Stomach smooth muscle (tissue), 2 donors: ENCODE data around the gene ABCD1.
A peak's percentile ranks its signal among the peaks of the same experiment; 100 is the strongest.
"Not testable (repeated sequence)": the region's sequence is repeated elsewhere in the genome, so short reads cannot be mapped to it uniquely, and the experiment has no call there.

Source experiments
- H3K27ac ChIP-seq: one replicate; pipeline ENCODE4 v1.7.0; 2013; ENCODE audit warnings: mild to moderate bottlenecking, low read length, inconsistent platforms
- H3K27me3 ChIP-seq, 2 donors: one replicate each; pipeline ENCODE4 v1.7.0; 2013; ENCODE audit warnings: low read length in 2 of 2; ENCODE audit not compliant: insufficient read depth in 2 of 2, control insufficient read depth in 1 of 2
- H3K36me3 ChIP-seq, 2 donors: one replicate each; pipeline ENCODE4 v1.7.0; 2013; ENCODE audit warnings: low read length in 2 of 2; ENCODE audit not compliant: control insufficient read depth in 2 of 2, insufficient read depth in 2 of 2
- H3K4me1 ChIP-seq: one replicate; pipeline ENCODE4 v1.7.0; 2013; ENCODE audit warnings: low read length; ENCODE audit not compliant: control insufficient read depth, insufficient read depth
- H3K4me3 ChIP-seq, 2 donors: one replicate each; pipeline ENCODE4 v1.7.0; 2013; ENCODE audit warnings: low read length in 2 of 2
- H3K9ac ChIP-seq, 2 donors: one replicate each; pipeline ENCODE4 v1.7.0; 2013; ENCODE audit warnings: low read length in 2 of 2, mild to moderate bottlenecking in 1 of 2
- H3K9me3 ChIP-seq, 2 donors: one replicate each; pipeline ENCODE4 v1.7.0; 2013; ENCODE audit warnings: low read length in 2 of 2; ENCODE audit not compliant: control insufficient read depth in 2 of 2
- donor health status: healthy.
- donor health status: Pancreatic carcinoma.

The ABCD1 gene

DNA sequence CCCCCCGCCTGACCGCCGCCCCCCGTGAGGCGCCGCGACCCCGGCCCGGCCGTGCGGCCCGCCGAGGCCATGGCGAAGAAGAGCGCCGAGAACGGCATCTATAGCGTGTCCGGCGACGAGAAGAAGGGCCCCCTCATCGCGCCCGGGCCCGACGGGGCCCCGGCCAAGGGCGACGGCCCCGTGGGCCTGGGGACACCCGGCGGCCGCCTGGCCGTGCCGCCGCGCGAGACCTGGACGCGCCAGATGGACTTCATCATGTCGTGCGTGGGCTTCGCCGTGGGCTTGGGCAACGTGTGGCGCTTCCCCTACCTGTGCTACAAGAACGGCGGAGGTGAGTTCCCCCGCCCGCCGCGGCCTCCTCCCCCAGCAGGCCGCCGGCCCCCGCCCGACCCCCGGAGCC, 36.1 kb upstream of the ABCD1 start:
- peaks cover 30% of the 10 kb centered on the region for H3K4me1 ChIP-seq
- peak overlapping the region; percentile 36 to 51 for H3K9ac ChIP-seq

DNA sequence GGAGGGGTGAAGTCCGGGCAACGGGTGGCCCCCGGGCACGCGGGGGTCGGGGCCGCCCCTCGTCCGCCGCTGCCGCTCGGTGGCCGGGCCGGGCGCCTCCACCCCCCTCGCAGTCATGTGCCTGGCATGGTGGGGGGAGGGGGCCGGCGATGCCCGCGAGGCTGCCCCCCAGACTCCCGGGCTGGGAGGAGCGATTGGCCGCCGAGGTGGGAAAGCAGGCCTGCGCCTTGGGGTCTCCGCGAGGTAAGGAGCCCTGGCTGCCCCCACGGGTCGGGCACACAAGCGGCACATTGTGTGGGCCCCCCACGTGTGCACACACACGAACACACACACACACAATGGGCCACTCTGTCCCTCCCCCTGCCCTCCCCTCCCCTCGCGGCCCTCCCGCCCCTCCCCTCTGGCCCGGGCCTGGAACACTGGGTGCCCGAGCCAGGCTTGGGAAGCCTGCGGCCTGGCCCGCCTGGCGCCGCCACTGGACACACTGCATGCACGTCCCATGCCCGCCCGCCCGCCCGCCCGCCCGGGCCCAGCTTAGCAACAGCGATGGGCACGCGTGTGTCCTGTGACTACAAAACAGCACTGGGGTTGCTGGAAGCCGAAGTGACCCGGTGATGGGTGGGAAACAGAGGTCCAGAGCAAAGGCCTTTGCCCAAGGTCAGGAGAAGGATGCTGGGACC, 35.6 kb upstream of the ABCD1 start:
- no peak overlapping the region for H3K9ac ChIP-seq

More for the DNA sequence above, 36.1 kb upstream of the ABCD1 start:
- Histone ChIP-seq H3K27me3 (peaks cover 0 to 2% of the 10 kb centered on the region in 2 donors), H3K4me3 (peak overlapping the region; percentile 19 to 66), H3K27ac (no peak overlapping the region), H3K36me3 (no peaks in the 10 kb centered on the region), H3K9me3 (no peaks in the 10 kb centered on the region)

DNA sequence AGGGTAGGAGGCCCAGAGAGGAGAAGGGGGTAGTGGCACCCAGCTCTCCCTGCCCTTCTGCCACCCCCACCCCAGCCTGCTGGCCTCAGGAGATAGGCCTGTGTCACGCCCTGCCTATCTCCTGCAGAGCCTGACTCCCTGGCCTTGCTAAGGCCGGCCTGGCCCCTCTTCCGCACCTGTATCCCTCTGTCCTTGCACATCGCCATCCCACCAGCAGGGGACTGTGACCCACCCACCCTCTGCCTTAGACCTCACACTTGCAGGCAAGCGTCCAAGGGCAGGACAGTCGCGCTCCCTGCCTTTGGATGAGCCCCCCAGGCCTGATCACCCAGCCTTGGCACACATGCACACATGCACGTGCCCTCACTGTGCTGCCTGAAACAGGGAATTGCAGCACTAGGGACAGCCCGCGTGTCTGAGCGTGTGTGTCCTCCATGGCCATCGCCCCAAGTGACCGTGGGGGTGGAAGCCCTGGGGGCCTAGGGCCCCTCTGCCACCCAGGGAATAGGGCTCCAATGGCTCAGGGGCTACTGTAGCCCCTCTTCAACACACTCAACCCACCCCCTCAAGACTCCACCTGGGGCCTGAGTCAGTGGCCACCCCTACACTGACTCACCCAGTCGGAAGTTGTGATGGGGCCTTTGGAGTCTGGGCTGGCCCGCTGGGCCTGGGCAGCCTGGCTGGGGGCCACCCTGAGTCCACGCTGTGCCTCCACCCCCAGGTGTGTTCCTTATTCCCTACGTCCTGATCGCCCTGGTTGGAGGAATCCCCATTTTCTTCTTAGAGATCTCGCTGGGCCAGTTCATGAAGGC, 34.8 kb upstream of the ABCD1 start:
- H3K4me3 ChIP-seq: peak overlapping the region in 1 of 2 donors; percentile 64
- no peaks in the 10 kb centered on the region for H3K36me3 ChIP-seq
- peaks cover 0 to 2% of the 10 kb centered on the region in 2 donors for H3K27me3 ChIP-seq
- H3K4me1 ChIP-seq: peaks cover 35% of the 10 kb centered on the region
- H3K9me3 ChIP-seq: no peaks in the 10 kb centered on the region
- H3K9ac ChIP-seq: peak overlapping the region in 1 of 2 donors; percentile 16
- H3K27ac ChIP-seq: peak overlapping the region; percentile 31

More for the DNA sequence above, 35.6 kb upstream of the ABCD1 start:
- H3K4me1 ChIP-seq: peaks cover 33% of the 10 kb centered on the region
- H3K27me3 ChIP-seq: peaks cover 0 to 2% of the 10 kb centered on the region in 2 donors
- H3K4me3 ChIP-seq: peak overlapping the region in 1 of 2 donors; percentile 66
- H3K36me3 ChIP-seq: no peaks in the 10 kb centered on the region
- no peaks in the 10 kb centered on the region for H3K9me3 ChIP-seq
- peak overlapping the region; percentile 31 for H3K27ac ChIP-seq

DNA sequence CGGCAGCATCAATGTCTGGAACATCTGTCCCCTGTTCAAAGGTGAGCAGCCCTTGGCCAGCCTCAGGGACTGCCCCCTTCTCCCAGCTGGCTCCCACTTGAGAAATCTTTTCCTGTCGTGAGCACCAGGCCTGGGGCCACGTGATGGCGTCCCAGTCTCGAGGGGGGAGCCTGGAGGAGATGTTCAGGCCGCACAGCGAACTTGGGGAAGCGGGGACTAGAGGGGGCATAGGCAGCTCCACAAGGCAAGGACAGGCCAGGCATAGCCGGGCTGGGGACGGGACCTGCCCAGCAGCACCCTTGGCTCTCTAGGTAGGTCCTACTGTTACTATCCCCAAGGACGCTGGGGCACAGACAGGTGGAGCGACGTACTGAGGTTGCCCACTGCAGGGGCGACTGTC, 34.2 kb upstream of the ABCD1 start:
- Histone ChIP-seq H3K9ac (no peak overlapping the region), H3K4me1 (peaks cover 35% of the 10 kb centered on the region), H3K9me3 (no peaks in the 10 kb centered on the region), H3K4me3 (no peak overlapping the region), H3K27ac (no peak overlapping the region), H3K36me3 (no peaks in the 10 kb centered on the region), H3K27me3 (no peaks in the 10 kb centered on the region)

GRCh38 chrX:153691032-153691827, 33.4 kb upstream of the ABCD1 start:
- not testable (repeated sequence) for H3K9me3 ChIP-seq, H3K27ac ChIP-seq, H3K9ac ChIP-seq, H3K36me3 ChIP-seq, H3K4me3 ChIP-seq, H3K27me3 ChIP-seq
- peaks cover 35% of the 10 kb centered on the region for H3K4me1 ChIP-seq

- H3K9ac ChIP-seq: no peak overlapping the region
- H3K36me3 ChIP-seq: no peaks in the 10 kb centered on the region
- no peak overlapping the region for H3K4me3 ChIP-seq
- H3K9me3 ChIP-seq: no peaks in the 10 kb centered on the region
- H3K27ac ChIP-seq: no peak overlapping the region
- H3K4me1 ChIP-seq: peaks cover 35% of the 10 kb centered on the region
- no peaks in the 10 kb centered on the region for H3K27me3 ChIP-seq
Observed at GRCh38 chrX:153692003-153692402, 32.7 kb upstream of the ABCD1 start.

GRCh38 chrX:153692611-153693156, 32.0 kb upstream of the ABCD1 start:
- H3K4me1 ChIP-seq: peaks cover 35% of the 10 kb centered on the region
- peak overlapping the region; percentile 37 for H3K27ac ChIP-seq
- no peaks in the 10 kb centered on the region for H3K9me3 ChIP-seq
- no peaks in the 10 kb centered on the region for H3K27me3 ChIP-seq
- no peak overlapping the region for H3K9ac ChIP-seq
- H3K36me3 ChIP-seq: peaks cover 0 to 2% of the 10 kb centered on the region in 2 donors
- H3K4me3 ChIP-seq: no peak overlapping the region

- Histone ChIP-seq H3K4me1 (peaks cover 35% of the 10 kb centered on the region), H3K9me3 (no peaks in the 10 kb centered on the region), H3K4me3 (no peak overlapping the region), H3K9ac (no peak overlapping the region), H3K27me3 (no peaks in the 10 kb centered on the region), H3K27ac (peak overlapping the region; percentile 37), H3K36me3 (peaks cover 0 to 2% of the 10 kb centered on the region in 2 donors)
Observed at GRCh38 chrX:153693216-153694086, 31.2 kb upstream of the ABCD1 start.

GRCh38 chrX:153694256-153694655, 30.4 kb upstream of the ABCD1 start:
- peaks cover 35% of the 10 kb centered on the region for H3K4me1 ChIP-seq
- not testable (repeated sequence) for H3K9ac ChIP-seq, H3K9me3 ChIP-seq, H3K27ac ChIP-seq, H3K36me3 ChIP-seq, H3K27me3 ChIP-seq, H3K4me3 ChIP-seq
